Omental fat pad (tissue), 4 donors: Measurements from ENCODE around the gene IGHMBP2. TPM values are rescaled to one million over a fixed set of nuclear protein-coding genes. Genes with fewer than 3 reads are reported as not detected.

Experiments
- ATAC-seq: fragments of 150-250 bp; one replicate; pipeline ENCODE4 v1.9.1; 2016; ENCODE audit warnings: mild to moderate bottlenecking, moderate library complexity; ENCODE audit not compliant: low FRiP score
- DNase-seq: peaks from one replicate; pipeline ENCODE4 v3.0.0-alpha.2; 2019; ENCODE audit warnings: low spot score
- total RNA-seq, 4 donors: library from RNA; depleted of rRNA; stranded (reverse); fragments of >200 nt; gene quantifications; one replicate each; pipeline ENCODE4 v1.1.0, GENCODE V29; 2016
- TF ChIP-seq, protein P1 (sequence below), 3 donors: fragments of 450-650 bp; IDR thresholded peaks; one replicate each; pipeline ENCODE4 v1.5.1; 2016 to 2017; ENCODE audit warnings: antibody characterized with exemption in 3 of 3, mild to moderate bottlenecking in 3 of 3, moderate library complexity in 2 of 3

IGHMBP2 gene
- total RNA-seq, 4 donors from 2014 or later = 8.7 to 23.4 (median 13.8) TPM

DNA sequence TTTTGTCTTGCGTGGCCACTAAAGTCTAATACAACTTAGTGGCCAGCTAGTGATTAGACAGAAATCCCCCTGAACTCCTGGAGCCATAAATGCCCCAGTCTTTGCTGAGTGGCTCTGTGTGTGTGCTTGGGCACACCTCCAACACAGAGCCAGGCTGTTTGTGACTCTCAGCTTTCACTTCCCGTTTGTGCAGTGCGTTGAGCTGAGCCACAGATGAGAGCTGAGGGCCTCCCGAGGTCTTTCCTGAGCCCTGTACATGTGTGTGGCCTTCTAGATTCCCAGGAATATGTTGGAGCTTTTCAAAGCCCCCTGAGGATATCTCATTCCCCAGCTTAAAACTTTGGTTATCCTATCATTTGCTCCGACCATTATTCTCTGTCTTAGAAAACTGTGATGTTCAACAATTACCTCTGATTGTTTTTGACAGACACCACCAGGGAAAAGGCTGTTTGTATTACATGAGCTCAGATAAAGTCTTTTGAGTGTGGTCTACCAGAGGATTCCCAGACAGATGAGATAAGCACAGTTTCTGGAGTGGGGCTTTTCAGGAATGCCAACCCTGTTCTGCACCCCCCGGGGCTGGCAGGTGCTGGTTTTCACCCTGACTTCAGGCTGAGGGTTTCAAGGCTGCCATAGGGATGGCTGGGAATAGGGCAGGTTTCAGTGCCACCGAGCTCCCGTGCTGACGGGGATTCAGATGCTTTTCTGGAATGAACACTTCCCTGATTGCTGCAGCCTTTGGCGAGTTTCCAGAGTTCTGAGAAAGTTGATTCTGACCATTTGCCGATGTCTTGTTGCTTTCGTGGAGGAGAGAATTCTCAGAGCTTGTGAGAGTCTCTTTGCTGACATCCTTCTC is 23.8 kb downstream of the IGHMBP2 start:
- TF ChIP-seq, protein P1, sequence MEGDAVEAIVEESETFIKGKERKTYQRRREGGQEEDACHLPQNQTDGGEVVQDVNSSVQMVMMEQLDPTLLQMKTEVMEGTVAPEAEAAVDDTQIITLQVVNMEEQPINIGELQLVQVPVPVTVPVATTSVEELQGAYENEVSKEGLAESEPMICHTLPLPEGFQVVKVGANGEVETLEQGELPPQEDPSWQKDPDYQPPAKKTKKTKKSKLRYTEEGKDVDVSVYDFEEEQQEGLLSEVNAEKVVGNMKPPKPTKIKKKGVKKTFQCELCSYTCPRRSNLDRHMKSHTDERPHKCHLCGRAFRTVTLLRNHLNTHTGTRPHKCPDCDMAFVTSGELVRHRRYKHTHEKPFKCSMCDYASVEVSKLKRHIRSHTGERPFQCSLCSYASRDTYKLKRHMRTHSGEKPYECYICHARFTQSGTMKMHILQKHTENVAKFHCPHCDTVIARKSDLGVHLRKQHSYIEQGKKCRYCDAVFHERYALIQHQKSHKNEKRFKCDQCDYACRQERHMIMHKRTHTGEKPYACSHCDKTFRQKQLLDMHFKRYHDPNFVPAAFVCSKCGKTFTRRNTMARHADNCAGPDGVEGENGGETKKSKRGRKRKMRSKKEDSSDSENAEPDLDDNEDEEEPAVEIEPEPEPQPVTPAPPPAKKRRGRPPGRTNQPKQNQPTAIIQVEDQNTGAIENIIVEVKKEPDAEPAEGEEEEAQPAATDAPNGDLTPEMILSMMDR (IDR thresholded peaks at IDR 0.05) = no peak
- DNase-seq (no peak), ATAC-seq (no peak)

- DNase-seq (no peak), ATAC-seq (no peak)
- TF ChIP-seq, protein P1 (IDR thresholded peaks at IDR 0.05) = no peak
These were observed 24.6 kb downstream of the IGHMBP2 start for GRCh38 chr11:68928136-68928880.

GRCh38 chr11:68929135-68929534 is 25.4 kb downstream of the IGHMBP2 start:
- DNase-seq (no peak), ATAC-seq (no peak)
- TF ChIP-seq, protein P1 (IDR thresholded peaks at IDR 0.05) = no peak

GRCh38 chr11:68929706-68930570 is 26.2 kb downstream of the IGHMBP2 start:
- DNase-seq (no peak), ATAC-seq (no peak)
- TF ChIP-seq, protein P1 (IDR thresholded peaks at IDR 0.05) = no peak

DNA sequence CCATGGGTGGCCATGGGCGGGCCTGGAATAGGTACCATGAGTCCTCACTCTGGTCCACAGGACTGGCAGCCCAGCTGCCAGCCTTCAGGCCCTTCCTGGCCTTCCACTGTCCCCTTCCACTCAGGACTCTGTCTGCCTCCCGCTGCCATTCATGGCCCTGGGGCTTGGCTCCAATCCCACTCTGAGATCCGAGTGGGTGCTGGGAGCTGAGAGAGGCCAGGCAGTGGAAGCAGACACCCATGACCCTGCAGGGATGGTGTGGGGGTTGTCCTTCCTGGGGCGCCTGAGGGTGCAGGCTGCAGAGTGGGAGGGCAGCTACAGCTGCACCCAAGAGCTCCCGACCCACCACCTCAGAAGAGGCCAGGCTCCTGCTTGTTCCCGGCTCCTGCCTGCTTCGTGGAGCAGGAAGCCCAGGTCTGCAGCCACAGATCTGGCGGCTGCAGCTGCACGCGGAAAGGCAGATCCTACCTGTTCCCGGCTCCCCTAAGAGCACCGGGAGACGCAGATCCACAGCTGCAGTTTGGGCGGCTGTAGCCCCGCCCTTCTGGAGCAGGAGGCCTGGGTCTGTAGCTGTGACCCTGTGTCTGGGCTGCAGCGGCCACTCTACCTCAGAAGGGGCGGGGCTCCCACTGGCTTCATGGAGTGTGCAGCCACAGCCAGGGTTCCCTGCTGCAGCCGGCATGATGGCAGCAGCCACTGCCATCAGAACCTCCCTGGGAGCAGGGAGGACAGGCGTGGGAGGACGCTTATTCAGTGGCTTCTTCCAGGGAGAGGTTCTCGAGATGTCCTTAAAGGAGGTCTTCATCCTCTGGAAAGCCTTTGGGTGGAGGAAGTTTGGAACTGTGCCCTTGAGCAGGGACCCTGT is 27.5 kb downstream of the IGHMBP2 start:
- TF ChIP-seq, protein P1 (IDR thresholded peaks at IDR 0.05) = no peak
- ATAC-seq (no peak), DNase-seq (no peak)

DNA sequence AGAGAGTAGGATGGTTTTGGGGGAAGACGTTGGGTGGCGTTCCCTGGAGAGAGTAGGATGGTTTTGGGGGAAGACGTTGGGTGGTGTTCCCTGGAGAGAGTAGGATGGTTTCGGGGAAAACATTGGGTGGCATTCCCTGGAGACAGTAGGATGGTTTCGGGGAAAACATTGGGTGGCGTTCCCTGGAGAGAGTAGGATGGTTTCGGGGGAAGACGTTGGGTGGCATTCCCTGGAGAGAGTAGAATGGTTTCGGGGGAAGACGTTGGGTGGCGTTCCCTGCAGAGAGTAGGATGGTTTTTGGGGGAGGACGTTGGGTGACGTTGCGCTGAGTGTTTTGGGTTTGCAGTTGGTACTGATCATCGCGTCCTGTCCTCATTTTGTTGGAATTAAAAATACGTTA is 28.2 kb downstream of the IGHMBP2 start:
- no peak for ATAC-seq
- DNase-seq = no peak
- TF ChIP-seq, protein P1 (IDR thresholded peaks at IDR 0.05) = no peak
